GM19099 (cell line): ENCODE data around the gene THAP4.

Experiments used
- POLR2A ChIP-seq: IDR thresholded peaks from 3 replicates; pipeline ENCODE4 v1.6.1; 2011; ENCODE audit warnings: low read depth; ENCODE audit not compliant: insufficient read length; ENCODE audit errors: extremely low read depth

THAP4 gene

DNA sequence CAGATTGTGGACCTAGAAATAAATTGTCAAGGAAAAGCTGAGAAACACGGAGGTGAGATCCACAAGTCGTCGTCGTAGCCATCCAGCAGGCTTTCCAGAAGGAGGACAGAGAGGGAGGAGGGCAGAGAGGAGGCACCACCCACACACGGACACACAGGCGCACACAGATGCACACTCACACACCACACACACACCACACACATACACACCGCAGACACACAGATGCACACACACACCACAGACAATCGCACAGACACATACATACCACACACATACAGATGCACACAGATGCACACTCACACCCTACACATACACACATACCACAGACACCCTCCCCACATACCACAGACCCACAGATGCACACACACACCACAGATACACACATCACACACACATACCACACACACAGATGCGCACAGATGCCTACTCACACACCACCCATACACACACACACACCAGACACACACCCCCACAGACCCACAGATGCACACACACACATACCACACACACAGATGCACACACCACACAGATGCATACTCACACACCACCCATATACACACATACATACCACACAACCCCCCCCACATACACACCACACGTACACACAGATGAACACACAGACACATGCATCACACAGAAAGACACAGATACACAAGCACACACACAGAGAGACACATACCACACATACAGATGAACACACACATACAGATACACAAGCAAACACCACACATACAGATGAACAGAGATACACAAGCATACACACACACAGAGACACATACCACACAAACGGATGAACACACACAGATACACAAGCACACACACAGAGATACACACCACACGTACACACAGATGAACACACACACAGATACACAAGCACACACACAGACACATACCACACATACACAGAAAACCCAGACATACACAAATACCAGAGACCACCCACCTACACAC, 91.2 kb downstream of the THAP4 start:
- no peak for TF ChIP-seq POLR2A

DNA sequence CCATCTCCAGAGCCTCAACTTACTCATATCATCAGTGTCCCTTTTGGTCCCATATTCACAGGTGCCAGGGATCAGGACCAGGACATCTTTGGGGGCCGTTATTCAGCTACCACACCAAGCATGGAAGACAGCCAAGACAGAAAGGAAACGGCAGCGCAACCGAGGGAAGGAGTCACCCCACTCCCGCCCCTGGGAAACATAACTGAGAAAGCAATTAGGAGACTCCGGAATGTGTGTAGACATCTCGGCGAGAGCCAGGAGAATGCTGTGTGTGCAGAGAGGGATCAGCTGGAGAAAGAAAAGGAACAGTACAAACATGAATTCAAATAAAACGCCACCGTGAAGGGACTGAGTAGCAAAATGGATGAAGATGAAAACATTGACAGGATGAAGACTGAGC, 91.9 kb downstream of the THAP4 start:
- no peak for TF ChIP-seq POLR2A

GRCh38 chr2:241542278-241542605, 94.7 kb downstream of the THAP4 start:
- no peak for TF ChIP-seq POLR2A

GRCh38 chr2:241541564-241542277, 95.2 kb downstream of the THAP4 start:
- no peak for TF ChIP-seq POLR2A

- TF ChIP-seq POLR2A: no peak
Observed at GRCh38 chr2:241540771-241541561, 96.0 kb downstream of the THAP4 start.

GRCh38 chr2:241540401-241540770, 96.6 kb downstream of the THAP4 start:
- no peak for TF ChIP-seq POLR2A

DNA sequence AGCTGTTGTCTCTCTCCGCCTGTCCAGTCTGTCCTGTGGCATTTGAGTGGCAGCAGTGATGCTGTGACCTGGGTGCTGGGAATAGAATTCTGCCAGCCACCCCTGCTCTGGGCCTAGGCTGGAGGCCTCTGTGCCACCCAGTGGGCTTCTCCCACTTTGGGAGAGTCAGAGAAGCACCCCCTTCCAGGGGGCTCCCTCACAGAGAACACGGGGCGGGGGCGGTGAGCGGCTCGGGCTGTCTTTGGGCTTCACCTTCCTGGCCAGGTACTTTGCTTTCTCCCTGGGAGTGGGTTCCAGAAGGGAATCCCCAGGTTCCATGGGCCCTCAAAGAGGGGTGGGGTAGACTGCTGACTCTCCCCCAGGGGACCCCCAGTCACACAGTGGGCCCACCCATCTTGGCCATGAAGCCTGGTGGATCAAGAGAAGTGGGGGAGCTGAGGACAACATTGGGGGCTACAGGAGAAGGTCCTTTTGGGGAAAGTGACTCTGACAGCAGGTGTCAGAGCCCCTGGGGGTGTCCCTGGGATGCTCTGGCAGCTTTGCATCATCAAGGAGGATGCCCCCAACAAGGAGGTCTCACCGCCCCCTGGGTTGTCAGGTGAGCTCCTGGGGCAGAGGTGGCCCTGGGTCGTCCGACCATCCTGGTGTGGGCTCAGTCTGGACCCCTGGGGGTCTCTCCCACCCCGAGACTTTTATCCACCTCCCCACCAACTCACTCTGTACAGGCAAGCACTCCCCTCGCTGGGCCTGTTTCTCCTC, 97.2 kb downstream of the THAP4 start:
- no peak for TF ChIP-seq POLR2A

DNA sequence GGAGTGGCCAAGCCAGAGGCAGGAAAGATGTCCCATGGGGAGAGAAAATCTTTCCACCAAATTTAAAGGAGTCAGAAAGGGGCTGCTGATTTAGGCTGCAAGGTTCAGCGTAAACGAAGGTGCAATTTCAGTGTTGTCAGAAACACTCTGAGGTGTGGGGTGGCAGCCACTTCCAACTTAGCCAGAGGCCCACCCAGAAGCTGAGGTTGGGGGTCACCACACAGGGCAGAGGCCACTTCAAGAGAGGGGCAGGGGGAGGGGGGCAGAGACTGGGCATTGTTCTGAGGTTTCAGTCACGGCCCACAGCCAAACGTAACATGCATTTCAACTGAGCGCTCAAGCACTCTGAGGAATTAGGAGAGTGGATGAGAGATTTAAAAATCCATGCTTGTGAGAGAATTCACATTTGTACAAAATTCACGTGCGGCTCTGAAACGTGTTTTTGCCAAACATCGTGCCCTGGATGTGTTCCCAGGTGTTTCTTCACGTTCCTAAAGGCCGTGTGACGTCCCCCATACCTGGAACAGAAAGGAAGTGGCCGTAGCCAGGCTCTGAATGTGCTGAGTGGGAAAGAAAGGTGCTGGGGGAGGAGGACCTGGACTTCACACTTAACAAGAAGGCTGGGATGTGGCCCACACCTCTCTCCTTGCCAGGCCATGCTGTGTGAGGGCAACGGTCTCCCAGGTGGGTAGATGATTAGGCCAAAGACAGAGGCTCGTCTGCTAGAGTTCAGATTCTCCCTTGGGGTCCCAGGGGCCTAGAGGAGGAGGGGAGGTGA, 97.9 kb downstream of the THAP4 start:
- TF ChIP-seq POLR2A: no peak

DNA sequence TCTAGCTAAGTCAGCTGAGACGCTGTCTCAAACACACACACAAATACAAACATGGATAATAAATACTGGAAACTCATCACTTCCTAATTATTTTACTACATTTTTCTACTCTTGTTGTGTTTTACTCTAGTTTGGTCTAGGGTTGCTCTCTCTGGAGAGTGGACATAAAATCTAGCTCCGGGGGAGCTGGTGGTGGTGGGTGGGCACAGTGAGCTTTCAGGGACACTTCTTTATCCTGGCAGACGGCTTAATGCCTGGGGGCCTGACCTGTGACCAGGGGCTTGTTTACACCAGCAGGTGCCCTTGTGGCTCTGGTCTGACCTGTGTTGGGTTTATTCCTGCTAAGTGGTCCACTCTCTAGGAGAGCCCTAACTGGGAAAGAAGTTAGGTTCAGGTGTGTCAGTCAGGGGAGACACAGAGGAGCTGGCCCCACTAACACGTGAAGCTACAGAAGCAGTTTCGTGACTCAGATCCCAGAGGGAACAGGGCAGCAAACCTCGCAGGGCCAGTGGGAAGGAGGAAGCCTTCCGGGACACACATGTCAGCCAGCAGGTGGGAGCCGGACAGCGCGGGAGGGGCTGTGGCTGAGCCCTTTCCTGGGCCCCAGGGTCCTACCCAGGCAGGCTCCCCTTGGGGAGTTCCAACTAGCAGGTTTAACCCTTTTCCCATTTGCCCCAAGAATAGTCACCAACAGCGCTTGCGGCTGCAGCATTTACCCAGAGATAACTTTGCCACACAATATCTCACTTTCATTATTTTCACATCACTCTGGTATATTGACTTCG, 100.9 kb downstream of the THAP4 start:
- no peak for TF ChIP-seq POLR2A

GRCh38 chr2:241534701-241535375, 102.1 kb downstream of the THAP4 start:
- no peak for TF ChIP-seq POLR2A
